DMS 273 (cell line): Measurements from ENCODE around the gene HLF.

Experiments
- DNase-seq: peaks from one replicate; lab custom pipeline; 2025; ENCODE audit not compliant: unreplicated experiment; lab: John Stamatoyannopoulos, UW

Gene HLF, protein sequence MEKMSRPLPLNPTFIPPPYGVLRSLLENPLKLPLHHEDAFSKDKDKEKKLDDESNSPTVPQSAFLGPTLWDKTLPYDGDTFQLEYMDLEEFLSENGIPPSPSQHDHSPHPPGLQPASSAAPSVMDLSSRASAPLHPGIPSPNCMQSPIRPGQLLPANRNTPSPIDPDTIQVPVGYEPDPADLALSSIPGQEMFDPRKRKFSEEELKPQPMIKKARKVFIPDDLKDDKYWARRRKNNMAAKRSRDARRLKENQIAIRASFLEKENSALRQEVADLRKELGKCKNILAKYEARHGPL

GRCh38 chr17:55264645-55265298 is at the start of gene HLF:
Gene HLF (plus strand): TSS chr17:55264960. CDS start chr17:55265485, 525 bp downstream.
- peak; percentile 97 for DNase-seq

DNA sequence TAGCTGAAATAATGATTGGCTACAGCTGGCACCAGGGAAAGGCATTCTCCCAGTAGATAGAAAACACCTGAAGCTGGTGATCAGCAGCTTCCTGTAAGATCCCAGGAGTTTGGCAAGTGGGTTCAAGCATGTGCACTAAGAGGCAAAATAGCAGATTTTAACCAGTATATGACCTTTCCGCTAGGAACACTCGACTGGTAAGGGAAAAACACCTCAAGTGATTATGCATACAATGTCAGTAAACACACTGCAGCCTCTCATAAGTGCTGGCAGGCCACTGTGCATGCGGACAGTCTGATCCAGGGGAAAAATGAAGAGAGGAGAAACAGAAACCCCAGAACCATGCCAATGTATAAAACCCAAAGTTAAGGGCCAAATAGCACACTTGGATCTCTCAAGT is 49.0 kb upstream of the HLF start:
- no peak for DNase-seq

DNA sequence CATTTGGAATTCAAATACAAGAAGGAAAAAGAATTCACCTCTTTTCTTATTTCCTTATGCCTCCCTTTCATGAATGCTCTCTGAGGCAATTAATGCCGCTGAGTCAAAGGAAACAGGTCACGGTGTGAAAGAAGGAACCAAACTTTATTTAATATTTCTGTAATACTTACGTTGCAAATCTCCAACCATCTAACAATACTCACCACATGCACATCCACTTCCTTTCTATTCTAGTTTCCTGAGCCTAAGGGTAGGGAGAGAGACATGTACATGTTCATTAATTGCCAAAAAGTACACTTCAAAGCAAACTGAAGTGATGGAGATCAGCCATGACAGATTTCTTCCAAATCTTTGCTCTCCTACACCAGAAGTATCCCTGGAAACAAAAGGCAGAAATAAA is 47.9 kb upstream of the HLF start:
- DNase-seq = no peak

DNA sequence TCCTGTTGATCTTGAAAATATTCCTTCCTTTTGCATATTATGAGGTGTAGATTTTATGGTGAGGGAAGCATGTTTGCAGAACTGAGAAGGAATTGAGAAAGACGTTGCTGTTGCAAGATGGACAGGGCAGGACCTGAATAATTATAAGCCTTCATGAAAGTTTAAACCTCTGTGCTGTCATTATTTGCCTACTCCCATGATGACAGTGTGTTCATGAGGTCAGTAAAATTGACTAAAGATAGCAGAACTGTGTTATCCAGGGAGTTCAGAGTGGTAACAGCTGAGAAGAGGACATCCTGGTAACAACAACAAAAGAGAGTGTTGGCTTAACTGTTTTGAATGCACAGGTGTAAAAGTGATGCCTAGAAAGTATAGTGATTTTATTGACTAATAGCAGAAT is 45.3 kb upstream of the HLF start:
- DNase-seq = no peak

GRCh38 chr17:55219934-55220333 is 44.8 kb upstream of the HLF start:
- DNase-seq = peak; percentile 37

DNA sequence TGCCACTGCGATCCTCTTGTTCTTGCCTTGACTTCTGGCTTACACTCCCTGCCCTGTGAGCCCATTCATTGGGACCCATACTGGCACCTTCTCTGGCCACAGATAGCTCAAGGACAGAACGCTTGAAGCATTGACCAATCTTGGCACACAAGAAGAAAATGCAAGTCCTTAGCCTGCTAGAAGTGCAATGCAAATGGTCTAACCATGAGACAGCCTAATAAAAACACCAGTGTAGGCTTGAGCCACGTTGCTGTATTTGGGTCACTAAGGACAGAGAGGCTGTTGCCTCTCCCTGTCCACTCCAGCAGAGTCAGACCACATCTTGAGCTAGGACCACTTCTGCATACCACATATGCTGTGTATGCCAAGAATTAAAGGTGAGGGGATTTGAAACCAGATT is 41.2 kb upstream of the HLF start:
- no peak for DNase-seq

DNA sequence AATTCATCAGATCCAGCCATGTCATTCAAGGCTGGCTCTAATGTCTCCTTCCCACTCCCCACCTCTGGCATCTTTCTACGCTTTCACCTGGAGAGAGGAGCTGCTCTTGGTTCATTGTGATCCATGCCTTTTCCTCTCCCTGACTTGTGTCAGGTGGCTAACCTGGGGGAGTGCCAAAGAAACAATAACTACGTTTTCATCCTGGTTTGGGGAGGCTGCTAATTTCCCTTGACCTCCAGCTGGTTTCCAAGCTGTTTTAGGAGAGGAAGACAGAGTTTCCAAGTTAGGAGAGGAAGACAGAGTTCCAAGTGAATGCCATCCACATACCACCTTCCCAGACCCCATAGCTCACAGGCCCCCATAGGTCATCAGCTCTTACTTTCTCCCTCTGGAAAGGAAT is 40.0 kb upstream of the HLF start:
- peak; percentile 61 for DNase-seq

DNA sequence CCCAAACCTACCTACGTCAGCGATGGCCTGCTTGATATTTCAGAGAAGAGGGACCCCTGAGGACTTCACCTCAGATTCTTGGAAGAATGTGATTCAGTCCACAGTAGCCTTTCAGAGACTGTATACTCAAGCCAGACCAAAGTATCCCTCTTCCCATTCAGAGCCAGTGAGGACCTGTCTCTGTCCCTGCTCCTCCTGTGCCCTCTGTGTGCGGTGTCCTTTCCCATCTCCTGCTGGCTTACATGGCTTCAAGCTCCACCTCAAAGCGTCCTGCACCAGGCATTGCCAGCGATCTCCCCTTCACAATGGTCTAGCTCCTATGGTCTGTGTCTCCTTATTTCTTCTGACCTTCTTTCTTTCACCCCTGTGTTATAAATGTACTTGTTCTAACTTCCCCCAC is 39.5 kb upstream of the HLF start:
- no peak for DNase-seq

DNA sequence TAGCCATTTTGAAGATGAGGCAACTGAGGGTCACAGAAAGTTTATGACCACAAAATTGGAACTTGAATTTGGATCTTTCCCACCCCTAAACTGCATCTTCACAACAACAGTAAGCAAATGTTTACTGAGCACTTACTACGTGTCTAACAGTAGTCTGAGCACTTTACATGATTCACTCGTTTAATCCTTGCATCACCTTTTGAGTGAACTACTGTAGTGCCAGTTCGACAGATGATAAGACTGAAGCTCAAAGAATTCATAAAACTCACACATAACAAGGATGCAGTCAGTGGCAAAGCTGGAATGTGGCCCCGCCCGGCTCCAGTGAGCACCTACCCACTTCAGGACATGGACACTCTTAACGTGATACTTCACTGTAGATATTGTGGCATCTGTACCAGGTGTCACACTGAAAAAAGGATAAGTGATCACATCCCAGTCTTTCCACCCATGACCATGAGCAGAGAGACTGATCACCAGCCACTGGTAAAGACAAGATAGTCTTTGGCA is 36.0 kb upstream of the HLF start:
- DNase-seq = no peak

- DNase-seq = no peak
Measured at GRCh38 chr17:55229276-55229675, 35.5 kb upstream of the HLF start.

DNA sequence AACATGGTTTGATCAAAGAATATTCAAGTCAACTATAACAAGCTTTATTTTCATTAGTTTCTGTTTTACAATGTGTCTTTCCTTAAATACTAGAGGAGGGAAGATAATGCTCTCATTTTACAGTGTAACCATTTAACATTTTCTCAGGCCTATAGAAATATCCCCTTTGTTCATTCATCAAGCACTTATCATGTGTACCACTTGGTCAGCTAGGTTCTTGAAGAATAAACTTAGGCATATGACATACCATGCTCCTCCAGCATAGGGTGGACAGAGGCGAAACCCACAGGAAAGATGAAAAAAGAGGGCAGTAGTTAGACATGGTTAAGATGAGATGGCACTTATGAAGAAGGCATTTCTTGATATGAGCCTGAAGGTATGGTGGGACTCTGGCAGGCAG is 34.0 kb upstream of the HLF start:
- DNase-seq = no peak

DNA sequence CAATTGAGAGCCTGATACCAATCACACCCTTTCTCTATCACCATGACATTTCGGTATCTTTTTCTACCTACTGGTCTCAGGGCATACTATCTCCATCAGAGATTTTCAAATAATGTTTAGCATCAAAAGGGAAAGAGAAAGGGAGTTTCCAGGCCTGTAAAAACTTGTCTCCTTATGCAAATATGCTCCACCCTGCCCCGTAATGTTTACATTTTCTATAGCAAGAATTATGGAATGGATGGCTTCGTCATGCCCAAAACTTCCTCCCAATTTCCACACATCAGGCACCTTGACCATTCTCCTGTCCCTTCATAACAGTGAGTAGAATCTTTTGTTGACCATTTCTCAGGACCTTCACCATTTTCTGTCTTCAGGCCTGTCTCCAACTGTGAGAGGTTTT is 30.9 kb upstream of the HLF start:
- no peak for DNase-seq

GRCh38 chr17:55236316-55236715 is 28.4 kb upstream of the HLF start:
- DNase-seq = no peak

GRCh38 chr17:55237268-55237667 is 27.5 kb upstream of the HLF start:
- peak; percentile 15 for DNase-seq

DNA sequence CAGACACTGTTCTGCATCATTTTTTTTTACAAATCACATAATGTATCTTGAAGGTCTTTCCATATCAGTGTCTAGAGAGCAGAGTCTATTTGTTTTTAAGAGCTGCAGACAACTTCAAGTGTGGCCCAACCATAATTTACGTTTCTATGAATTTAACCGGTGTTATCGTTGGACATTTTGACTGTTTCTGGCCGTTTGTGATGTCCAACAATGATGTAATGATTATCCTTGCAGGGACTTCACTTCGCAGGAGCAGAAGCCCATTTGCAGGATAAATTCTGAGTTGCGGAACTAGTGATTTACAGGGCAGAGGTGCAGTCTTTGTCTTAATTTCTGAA is 26.9 kb upstream of the HLF start:
- DNase-seq = no peak

DNA sequence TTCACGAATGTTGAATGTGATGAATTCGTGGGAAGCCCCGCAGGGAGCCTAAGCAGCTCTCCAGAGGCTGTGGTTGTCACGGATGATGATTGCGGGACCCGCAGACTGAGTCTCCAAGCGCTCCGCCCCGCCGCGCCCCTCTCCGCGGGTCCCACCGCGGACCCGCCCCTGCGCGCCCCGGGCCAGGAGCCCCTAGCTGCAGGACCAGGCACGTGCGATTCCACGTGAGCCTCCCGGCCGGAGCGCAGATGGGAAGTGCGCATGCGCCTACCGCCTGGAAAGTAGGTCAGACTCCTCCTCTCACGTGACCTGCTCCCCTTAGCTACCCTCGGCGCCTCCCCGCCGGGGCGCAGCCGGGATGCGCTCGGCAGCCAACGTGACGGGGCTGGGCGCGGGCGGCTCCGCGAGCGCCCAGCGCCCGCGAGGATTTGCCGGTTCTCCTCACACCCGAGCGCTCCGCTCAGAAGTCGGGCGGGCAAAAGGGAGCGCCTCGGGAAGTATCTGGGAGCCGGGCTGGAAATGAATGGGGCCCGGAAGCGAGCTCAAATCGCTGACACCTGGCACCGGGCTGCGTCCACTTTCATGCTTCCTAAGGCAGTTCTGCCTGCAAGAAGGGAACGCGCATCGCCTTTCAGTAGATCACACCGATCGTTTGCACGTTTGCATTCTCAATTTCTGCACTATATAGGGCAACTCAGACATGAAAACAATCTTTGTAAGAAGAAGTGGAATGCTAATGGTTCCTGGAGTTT is 26.4 kb upstream of the HLF start:
- peak; percentile 99 for DNase-seq

GRCh38 chr17:55238931-55239297 is 25.8 kb upstream of the HLF start:
- DNase-seq = peak; percentile 71

- DNase-seq = no peak
Measured at GRCh38 chr17:55241097-55241496, 23.7 kb upstream of the HLF start.

GRCh38 chr17:55242476-55242875 is 22.3 kb upstream of the HLF start:
- no peak for DNase-seq

GRCh38 chr17:55245986-55246385 is 18.8 kb upstream of the HLF start:
- no peak for DNase-seq

- no peak for DNase-seq
Measured at GRCh38 chr17:55246583-55246982, 18.2 kb upstream of the HLF start.

- no peak for DNase-seq
Measured at GRCh38 chr17:55248077-55248476, 16.7 kb upstream of the HLF start.
